ENCODE measurements around the gene UVSSA. TPM values are rescaled to one million over a fixed set of nuclear protein-coding genes. Genes with fewer than 3 reads are reported as not detected.

The UVSSA gene
- total and polyA plus RNA-seq, 9 of the 15 experiments (the other 6 are each of a cell fraction or from before 2014, with no cell fraction given): 0.21 to 14.6 (median 3.3) TPM

DNA sequence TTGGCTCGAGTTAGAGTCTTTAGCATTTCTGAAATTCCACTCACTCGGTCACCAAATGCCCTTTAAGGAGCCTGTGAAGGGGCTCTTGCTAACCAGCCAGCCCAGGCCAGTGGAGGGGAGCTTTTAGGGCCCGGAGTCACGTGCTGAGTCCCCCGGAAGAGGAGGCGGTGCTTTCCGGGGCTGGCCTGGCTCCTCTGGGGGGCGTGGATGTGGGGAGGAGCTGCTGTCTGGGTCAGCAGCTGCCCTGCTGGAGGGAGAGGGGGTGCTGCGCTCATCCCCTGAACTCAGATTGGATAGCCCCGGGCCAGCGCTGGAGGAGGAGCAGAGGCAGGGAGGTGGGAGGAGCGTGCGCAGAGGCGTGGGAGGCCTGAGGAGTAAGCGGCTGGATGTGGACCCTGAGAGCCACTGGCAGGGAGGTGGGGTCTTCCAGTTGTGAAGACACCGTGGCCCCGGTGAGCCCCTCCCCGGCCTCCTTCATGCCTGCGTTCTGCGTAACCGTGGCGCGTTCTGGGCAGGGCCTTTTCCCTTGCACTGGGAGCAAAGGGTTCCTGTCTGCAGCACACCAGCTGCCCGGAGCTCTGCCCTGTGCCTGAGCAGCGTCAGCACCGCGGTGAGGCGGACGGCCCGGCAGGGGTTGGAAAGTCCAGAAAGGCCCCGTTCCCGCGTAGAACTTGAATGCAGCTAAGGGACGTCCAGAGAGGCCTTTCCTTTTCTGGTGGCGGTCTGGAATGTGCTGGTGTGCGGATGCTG is 37.6 kb upstream of the UVSSA start (continued):
- TF ChIP-seq CCAR2 (IDR thresholded peaks at IDR 0.05; ENCODE audit: low read depth, low read length) (no peak), RUNX1 (IDR thresholded peaks at IDR 0.05; ENCODE audit: low read depth) (no peak), NBN (IDR thresholded peaks at IDR 0.05; ENCODE audit: low read depth) (no peak), ZBTB1 (CRISPR knock-in tag; IDR thresholded peaks at IDR 0.05; ENCODE audit: borderline replicate concordance, low read depth) (no peak)

DNA sequence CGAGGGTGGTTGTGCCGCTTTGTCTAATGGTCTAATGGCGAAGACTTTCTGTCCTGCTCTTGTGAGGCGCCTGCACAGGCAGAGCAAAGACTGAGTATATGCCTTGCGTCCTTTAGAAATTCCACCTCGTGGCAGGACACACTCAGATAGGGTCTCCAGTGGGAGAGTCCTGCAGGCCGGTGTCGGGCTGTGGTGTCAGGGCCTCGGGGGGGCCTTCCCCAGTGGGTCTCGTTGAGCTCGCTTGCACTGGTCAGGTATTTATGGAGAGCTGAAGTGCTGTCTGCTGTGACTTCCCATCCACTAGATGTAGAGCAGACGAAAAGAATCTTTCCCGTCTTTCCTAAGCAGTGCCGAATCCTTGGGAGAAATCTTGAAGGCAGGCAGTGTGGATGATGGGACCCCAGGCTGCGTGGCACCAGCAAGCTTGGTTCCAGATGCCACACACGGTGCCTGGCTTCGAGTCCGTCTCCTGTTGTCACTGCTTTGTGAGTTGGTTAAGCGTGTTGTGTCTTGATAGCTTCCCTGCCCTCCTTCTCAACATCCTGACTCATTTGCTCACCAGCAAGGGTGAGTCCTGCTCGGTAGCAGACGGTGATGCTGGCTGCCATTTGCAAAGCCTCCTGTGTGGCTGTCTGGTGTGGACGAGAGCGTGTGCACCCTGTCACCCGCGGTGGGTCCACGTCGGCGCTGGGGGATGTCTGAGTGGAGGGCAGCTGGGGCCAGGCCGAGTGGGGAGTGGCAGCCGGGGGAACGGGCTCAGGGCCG is 36.8 kb upstream of the UVSSA start:
- H3K9ac ChIP-seq (ENCODE audit: insufficient read depth in 1 of 2, low read depth in 2 of 2, low read length in 2 of 2): peak overlapping the region in 1 of 2 experiments; percentile 33; a peak in 2 of 4 replicates
- intact Hi-C loops (cut with micrococcal nuclease): no loop called here
- in situ Hi-C loops (cut with MboI): no loop called here
- ChIA-PET CTCF (ENCODE audit: low intra/inter-chr PET ratio) (no interaction called here), POLR2A (interaction anchor here (2.1 to 2.2 kb wide), 2 partner anchors 8 to 20 kb away, joined by 4 to 11 read pairs; partner anchors contain the start of gene MAEA)
- DNase-seq (ENCODE audit: extremely low read depth in 1 of 4, low spot score in 3 of 4) (no peak), FAIRE-seq (no peak), ATAC-seq (no peak)
- no peak overlapping the region for H3K27ac ChIP-seq (ENCODE audit: extremely low read depth, low read depth, low read length)
- no peak overlapping the region for H3K4me3 ChIP-seq
- H3K4me2 ChIP-seq (ENCODE audit: insufficient read depth, low read length): no peak overlapping the region
- H3K4me1 ChIP-seq (replicated peaks in 1 of 2; ENCODE audit: control insufficient read depth in 2 of 2, insufficient read depth in 2 of 2, low read length in 2 of 2): peaks cover 4 to 41% of the 10 kb centered on the region in 2 experiments; a peak in 4 of 5 replicates
- no peaks in the 10 kb centered on the region; a peak in 1 of 5 replicates for H3K27me3 ChIP-seq (ENCODE audit: control insufficient read depth in 2 of 2, insufficient read depth in 2 of 2, low read length in 2 of 2)
- no peaks in the 10 kb centered on the region for H3K9me3 ChIP-seq (replicated peaks; ENCODE audit: control insufficient read depth, insufficient read depth, low read depth, low read length)
- H3K9me1 ChIP-seq (ENCODE audit: control insufficient read depth, insufficient read depth, low read length): no peaks in the 10 kb centered on the region
- no peak overlapping the region for H2AFZ ChIP-seq (ENCODE audit: low read depth, low read length)
- H4K20me1 ChIP-seq (replicated peaks; ENCODE audit: control insufficient read depth, insufficient read depth, low read length): peaks cover 12% of the 10 kb centered on the region
- H3K79me2 ChIP-seq (ENCODE audit: control insufficient read depth, insufficient read depth, low read length): peaks cover 71% of the 10 kb centered on the region
- H3K36me3 ChIP-seq (ENCODE audit: control insufficient read depth, insufficient read depth, low read length): peaks cover 57% of the 10 kb centered on the region; the same call in 2 of the 3 replicates
- no TSS peak for BruUV-seq (replicated peaks)
- 93% methylated on average over 32 of the region's 32 CpGs for WGBS (ENCODE audit: insufficient coverage, low coverage, missing lambda C conversion rate)
- TF ChIP-seq RFX7 (CRISPR knock-in tag; IDR thresholded peaks at IDR 0.05) (no peak), ZBTB43 (CRISPR knock-in tag; IDR thresholded peaks at IDR 0.05) (no peak), ETS2 (tag; IDR thresholded peaks at IDR 0.05; ENCODE audit: borderline replicate concordance, poor library complexity, severe bottlenecking) (no peak)
- TF ChIP-seq, protein P1, sequence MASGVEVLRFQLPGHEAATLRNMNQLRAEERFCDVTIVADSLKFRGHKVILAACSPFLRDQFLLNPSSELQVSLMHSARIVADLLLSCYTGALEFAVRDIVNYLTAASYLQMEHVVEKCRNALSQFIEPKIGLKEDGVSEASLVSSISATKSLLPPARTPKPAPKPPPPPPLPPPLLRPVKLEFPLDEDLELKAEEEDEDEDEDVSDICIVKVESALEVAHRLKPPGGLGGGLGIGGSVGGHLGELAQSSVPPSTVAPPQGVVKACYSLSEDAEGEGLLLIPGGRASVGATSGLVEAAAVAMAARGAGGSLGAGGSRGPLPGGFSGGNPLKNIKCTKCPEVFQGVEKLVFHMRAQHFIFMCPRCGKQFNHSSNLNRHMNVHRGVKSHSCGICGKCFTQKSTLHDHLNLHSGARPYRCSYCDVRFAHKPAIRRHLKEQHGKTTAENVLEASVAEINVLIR (CRISPR knock-in tag; IDR thresholded peaks at IDR 0.05): no peak
- TF ChIP-seq, protein P2, sequence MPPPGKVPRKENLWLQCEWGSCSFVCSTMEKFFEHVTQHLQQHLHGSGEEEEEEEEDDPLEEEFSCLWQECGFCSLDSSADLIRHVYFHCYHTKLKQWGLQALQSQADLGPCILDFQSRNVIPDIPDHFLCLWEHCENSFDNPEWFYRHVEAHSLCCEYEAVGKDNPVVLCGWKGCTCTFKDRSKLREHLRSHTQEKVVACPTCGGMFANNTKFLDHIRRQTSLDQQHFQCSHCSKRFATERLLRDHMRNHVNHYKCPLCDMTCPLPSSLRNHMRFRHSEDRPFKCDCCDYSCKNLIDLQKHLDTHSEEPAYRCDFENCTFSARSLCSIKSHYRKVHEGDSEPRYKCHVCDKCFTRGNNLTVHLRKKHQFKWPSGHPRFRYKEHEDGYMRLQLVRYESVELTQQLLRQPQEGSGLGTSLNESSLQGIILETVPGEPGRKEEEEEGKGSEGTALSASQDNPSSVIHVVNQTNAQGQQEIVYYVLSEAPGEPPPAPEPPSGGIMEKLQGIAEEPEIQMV (tag; conservative IDR thresholded peaks at IDR 0.05; ENCODE audit: low read depth): no peak
- TF ChIP-seq, protein P3, sequence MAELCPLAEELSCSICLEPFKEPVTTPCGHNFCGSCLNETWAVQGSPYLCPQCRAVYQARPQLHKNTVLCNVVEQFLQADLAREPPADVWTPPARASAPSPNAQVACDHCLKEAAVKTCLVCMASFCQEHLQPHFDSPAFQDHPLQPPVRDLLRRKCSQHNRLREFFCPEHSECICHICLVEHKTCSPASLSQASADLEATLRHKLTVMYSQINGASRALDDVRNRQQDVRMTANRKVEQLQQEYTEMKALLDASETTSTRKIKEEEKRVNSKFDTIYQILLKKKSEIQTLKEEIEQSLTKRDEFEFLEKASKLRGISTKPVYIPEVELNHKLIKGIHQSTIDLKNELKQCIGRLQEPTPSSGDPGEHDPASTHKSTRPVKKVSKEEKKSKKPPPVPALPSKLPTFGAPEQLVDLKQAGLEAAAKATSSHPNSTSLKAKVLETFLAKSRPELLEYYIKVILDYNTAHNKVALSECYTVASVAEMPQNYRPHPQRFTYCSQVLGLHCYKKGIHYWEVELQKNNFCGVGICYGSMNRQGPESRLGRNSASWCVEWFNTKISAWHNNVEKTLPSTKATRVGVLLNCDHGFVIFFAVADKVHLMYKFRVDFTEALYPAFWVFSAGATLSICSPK (IDR thresholded peaks at IDR 0.05; ENCODE audit: borderline replicate concordance): no peak

Measured in K562 (cell line).